Astrocyte of the spinal cord (primary cell): ENCODE data around the gene TTC24.
"Not testable (repeated sequence)": the region's sequence is repeated elsewhere in the genome, so short reads cannot be mapped to it uniquely, and the experiment has no call there.

ENCODE experiments used
- DNase-seq: peaks from one replicate; pipeline ENCODE4 v3.0.0; 2011; ENCODE audit warnings: low read depth, low spot score
- H3K4me3 ChIP-seq: 2 replicates; pipeline ENCODE4 v1.5.1; 2011; ENCODE audit warnings: low read depth, mild to moderate bottlenecking, low read length, moderate library complexity
- CTCF ChIP-seq: IDR thresholded peaks from 2 replicates; pipeline ENCODE4 v1.5.1; 2012; ENCODE audit warnings: low read depth, mild to moderate bottlenecking, low read length, inconsistent platforms
- in situ Hi-C: cut with HindIII; loops from 2 replicates; pipeline ENCODE4 v1.10.0; 2017; ENCODE audit warnings: low sequenced_read_pairs

TTC24 gene

DNA sequence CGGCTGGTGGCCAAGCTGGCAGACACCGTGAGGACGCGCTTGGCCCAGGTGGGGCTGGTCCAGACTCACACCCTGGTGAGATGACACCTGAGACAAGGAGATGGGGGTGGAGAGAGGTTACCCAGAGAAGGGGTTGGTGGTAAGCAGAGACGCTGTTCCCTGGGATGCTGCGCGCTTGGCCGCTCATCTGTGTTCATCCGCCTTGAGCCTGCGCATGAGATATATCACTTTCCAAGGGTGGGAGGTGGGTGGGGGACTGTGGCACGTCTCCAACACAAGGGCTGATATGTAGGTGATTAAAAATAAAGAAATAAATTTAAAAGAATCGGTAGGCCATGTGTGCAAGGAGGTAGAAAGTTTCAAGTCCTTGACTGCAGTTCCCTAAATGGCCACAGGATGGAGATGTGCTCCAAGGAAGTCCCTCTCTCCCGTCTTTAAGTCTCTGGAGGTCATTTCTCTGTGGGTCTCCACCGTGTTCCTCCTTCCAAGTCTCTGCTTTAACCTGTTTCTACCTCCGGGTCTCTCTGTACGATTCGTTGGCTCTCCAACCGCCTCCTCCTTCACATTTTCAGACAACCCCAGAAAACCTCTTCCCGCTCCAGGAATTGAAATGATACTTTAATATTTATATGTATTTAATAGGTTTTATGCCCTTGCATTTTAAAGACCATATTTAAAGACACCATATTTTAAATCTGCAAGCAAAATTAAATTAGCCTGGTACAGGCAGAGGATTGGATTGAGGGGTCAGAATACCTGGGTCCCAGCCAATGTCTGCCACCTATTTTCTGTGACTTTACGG, 4.5 kb downstream of the TTC24 start:
- DNase-seq = peak; percentile 82
- in situ Hi-C loops = no loop called here
- no peak overlapping the region for H3K4me3 ChIP-seq
- peak; percentile 93 for TF ChIP-seq CTCF

- H3K4me3 ChIP-seq = no peak overlapping the region
- in situ Hi-C loops = no loop called here
- DNase-seq = no peak
- peak; percentile 39 for TF ChIP-seq CTCF
Observed at GRCh38 chr1:156584813-156585212, 5.3 kb downstream of the TTC24 start.

GRCh38 chr1:156586323-156586722, 6.8 kb downstream of the TTC24 start:
- H3K4me3 ChIP-seq = no peak overlapping the region
- no peak for DNase-seq
- in situ Hi-C loops = no loop called here
- TF ChIP-seq CTCF = no peak

DNA sequence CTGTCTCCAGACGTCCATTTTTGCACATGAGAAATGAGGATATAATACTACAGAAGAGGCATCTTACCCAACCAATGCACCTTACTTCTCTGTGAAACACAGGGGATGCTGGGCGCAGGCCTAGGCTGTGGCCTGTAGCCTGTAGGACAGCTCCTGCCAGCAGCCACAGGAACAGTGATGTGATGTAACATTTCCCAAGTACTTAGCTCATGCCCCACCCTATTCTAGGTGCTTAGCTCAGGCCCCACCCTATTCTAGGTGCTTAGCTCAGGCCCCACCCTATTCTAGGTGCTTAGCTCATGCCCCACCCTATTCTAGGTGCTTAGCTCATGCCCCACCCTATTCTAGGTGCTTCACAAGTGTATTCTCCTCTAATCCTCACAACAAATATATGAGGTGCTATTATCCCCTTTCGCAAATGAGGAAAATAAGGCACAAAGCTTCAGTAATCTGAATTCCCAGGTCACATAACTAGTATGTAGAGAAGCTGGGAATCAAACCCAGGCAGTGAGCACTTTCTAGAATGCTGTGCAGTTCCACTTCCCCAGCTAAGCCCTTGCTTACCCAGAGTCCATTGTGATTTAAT, 7.5 kb downstream of the TTC24 start:
- in situ Hi-C loops = no loop called here
- no peak overlapping the region for H3K4me3 ChIP-seq
- no peak for DNase-seq
- TF ChIP-seq CTCF = no peak

- in situ Hi-C loops, DNase-seq: not testable (repeated sequence)
Observed at GRCh38 chr1:156587927-156588326, 8.4 kb downstream of the TTC24 start.

GRCh38 chr1:156589546-156589945, 10.0 kb downstream of the TTC24 start:
- H3K4me3 ChIP-seq = no peak overlapping the region
- TF ChIP-seq CTCF = no peak
- in situ Hi-C loops = no loop called here
- no peak for DNase-seq

More at GRCh38 chr1:156587927-156588326, 8.4 kb downstream of the TTC24 start:
- H3K4me3 ChIP-seq = not testable (repeated sequence)
